K562 (cell line): ENCODE measurements around the gene JPH2. TPM values are rescaled to one million over a fixed set of nuclear protein-coding genes. Genes with fewer than 3 reads are reported as not detected.

Experiments
- ATAC-seq: fragments of 200-7000 bp; cut with Tn5 transposase; 3 replicates; pipeline ENCODE4 v1.9.1; 2020; ENCODE audit warnings: moderate library complexity
- BruUV-seq: library from RNA; stranded (reverse); fragments of 400-500 nt; replicated peaks from 2 replicates; lab custom pipeline; 2021; lab: Mats Ljungman, UMichigan
- CTCF ChIA-PET: fragments of 300-600 bp; formaldehyde crosslinking; extraction: SDS; loops from one replicate; lab custom pipeline; 2021; ENCODE audit warnings: low intra/inter-chr PET ratio; lab: Yijun Ruan, JAX
- POLR2A ChIA-PET: fragments of 300-600, 350-650 bp; sonication (Branson Sonifier 250); formaldehyde crosslinking; extraction: SDS; loops from one replicate; lab custom pipeline; 2021; ENCODE audit warnings: antibody characterized with exemption, inconsistent platforms; lab: Yijun Ruan, JAX
- DNase-seq, 4 experiments: peaks; one replicate each; pipeline versions ENCODE4 v3.0.0 to v3.0.0-alpha.2; 2011 to 2018; ENCODE audit warnings: low spot score in 3 of 4, mixed read lengths in 3 of 4; ENCODE audit errors: extremely low read depth in 1 of 4
- FAIRE-seq: peaks from 2 replicates; lab custom pipeline; 2011; peaks lifted over from hg19 to GRCh38; lab: Jason Lieb, UNC
- H2AFZ ChIP-seq: 2 replicates; pipeline ENCODE4 v1.6.0; 2011; ENCODE audit warnings: low read depth, low read length, control low read depth, inconsistent platforms
- H3K27ac ChIP-seq: fragments of 200-600 bp; 3 replicates; pipeline ENCODE4 v1.8.0; 2011; ENCODE audit warnings: low read depth, mild to moderate bottlenecking, control low read depth, inconsistent platforms, low read length, moderate library complexity, mixed read lengths; ENCODE audit errors: extremely low read depth
- H3K27me3 ChIP-seq, 2 experiments: fragments of 300-600 bp in 1 of 2; 2 replicates in 1 of 2; 3 replicates in 1 of 2; pipeline versions ENCODE4 v1.6.0 to v1.8.0; 2011; ENCODE audit warnings: inconsistent platforms in 2 of 2, low read length in 2 of 2, mild to moderate bottlenecking in 1 of 2, mixed read lengths in 1 of 2, moderate library complexity in 1 of 2; ENCODE audit not compliant: control insufficient read depth in 2 of 2, insufficient read depth in 2 of 2
- H3K36me3 ChIP-seq: fragments of 300-600 bp; 3 replicates; pipeline ENCODE4 v1.8.0; 2011; ENCODE audit warnings: mild to moderate bottlenecking, low read length, inconsistent platforms; ENCODE audit not compliant: control insufficient read depth, insufficient read depth
- H3K4me1 ChIP-seq, 2 experiments: fragments of 200-600 bp in 1 of 2; replicated peaks in 1 of 2; 2 replicates in 1 of 2; 3 replicates in 1 of 2; pipeline versions ENCODE4 v1.5.1 to v1.8.0; 2011; ENCODE audit warnings: inconsistent platforms in 2 of 2, low read length in 2 of 2, mild to moderate bottlenecking in 1 of 2, mixed read lengths in 1 of 2, moderate library complexity in 1 of 2; ENCODE audit not compliant: control insufficient read depth in 2 of 2, insufficient read depth in 2 of 2
- H3K4me2 ChIP-seq: 2 replicates; pipeline ENCODE4 v1.6.1; 2011; ENCODE audit warnings: low read length, control low read depth, inconsistent platforms, mixed read lengths; ENCODE audit not compliant: insufficient read depth
- H3K4me3 ChIP-seq: fragments of 200-600 bp; sonication (generic), shearing (Covaris generic); 2 replicates; pipeline ENCODE4 v1.5.1; 2016; ENCODE audit warnings: control low read depth, inconsistent platforms
- H3K79me2 ChIP-seq: fragments of 200-600 bp; 3 replicates; pipeline ENCODE4 v1.8.0; 2011; ENCODE audit warnings: low read length, inconsistent platforms; ENCODE audit not compliant: control insufficient read depth, insufficient read depth
- H3K9ac ChIP-seq, 2 experiments: 2 replicates each; pipeline versions ENCODE4 v1.6.0 to v1.6.1; 2011; ENCODE audit warnings: low read depth in 2 of 2, low read length in 2 of 2, control low read depth in 1 of 2, inconsistent platforms in 1 of 2, mild to moderate bottlenecking in 1 of 2, mixed read lengths in 1 of 2; ENCODE audit not compliant: insufficient read depth in 1 of 2
- H3K9me1 ChIP-seq: one replicate; pipeline ENCODE4 v1.6.0; 2011; ENCODE audit warnings: inconsistent platforms, mild to moderate bottlenecking, low read length, moderate library complexity; ENCODE audit not compliant: control insufficient read depth, insufficient read depth
- H3K9me3 ChIP-seq: replicated peaks from 2 replicates; pipeline ENCODE4 v1.5.1; 2011; ENCODE audit warnings: low read depth, low read length, inconsistent platforms; ENCODE audit not compliant: control insufficient read depth, insufficient read depth
- H4K20me1 ChIP-seq: replicated peaks from 2 replicates; pipeline ENCODE4 v1.6.1; 2011; ENCODE audit warnings: low read length, inconsistent platforms, mixed read lengths; ENCODE audit not compliant: control insufficient read depth, insufficient read depth
- FOXA3 ChIP-seq, 2 experiments: fragments of 450-650 bp in 1 of 2; sonication (generic) in 1 of 2; formaldehyde crosslinking; IDR thresholded peaks in 1 of 2; conservative IDR thresholded peaks in 1 of 2; 2 replicates each; pipeline versions ENCODE4 v1.4.0 to v1.8.0; 2020 to 2022; ENCODE audit warnings: mild to moderate bottlenecking in 2 of 2, missing genetic modification reagents in 1 of 2
- PHB2 ChIP-seq: fragments of 450-650 bp; IDR thresholded peaks from 2 replicates; pipeline ENCODE4 v1.6.1; 2017; ENCODE audit warnings: low read depth
- ZNF232 ChIP-seq: sonication (generic); formaldehyde crosslinking; IDR thresholded peaks from 2 replicates; pipeline ENCODE4 v1.8.0; 2022; ENCODE audit warnings: mild to moderate bottlenecking, missing genetic modification reagents
- ZNF24 ChIP-seq: fragments of 450-650 bp; IDR thresholded peaks from 2 replicates; pipeline ENCODE4 v1.6.1; 2016
- WGBS: fragments of 100-300 bp; shearing (Covaris generic); methylation state at CpG from one replicate; pipeline ENCODE4 v1.1.6; 2016; ENCODE audit warnings: low coverage, mixed read lengths; ENCODE audit not compliant: insufficient coverage; ENCODE audit errors: missing lambda C conversion rate; 5-methylcytosine and 5-hydroxymethylcytosine counted together
- in situ Hi-C: fragments of 300-500 bp; cut with MboI; formaldehyde crosslinking; loops from 4 replicates; pipeline ENCODE4 v1.15.0; 2018; ENCODE audit warnings: inconsistent platforms, mixed read lengths
- intact Hi-C: fragments of 100-400 bp; cut with micrococcal nuclease; formaldehyde crosslinking; loops from 2 replicates; pipeline ENCODE4 v1.14.2; 2022
- polyA plus RNA-seq, 8 experiments: library from polyadenylated mRNA; depleted of rRNA in 4 of 8; stranded (reverse) in 5 of 8; unstranded in 3 of 8; fragments of >200 nt; fragmentation: Nextera tagmentation in 2 of 8; fragmentation: Illumina TruSeq in 1 of 8; extraction: Ambion mirVana in 2 of 8; extraction: Trizol in 1 of 8; gene quantifications; 2 replicates each; pipeline versions ENCODE4 v1.2.1 to v1.2.3, GENCODE V29; 2011 to 2014; ENCODE audit warnings: inconsistent platforms in 1 of 8, missing spikeins in 1 of 8
- total RNA-seq, 7 experiments: library from RNA; depleted of rRNA in 6 of 7; stranded (reverse); fragments of >200 nt in 6 of 7; fragmentation: Illumina TruSeq in 2 of 7; extraction: Trizol in 2 of 7; gene quantifications; 2 replicates each; pipeline versions ENCODE4 v1.2.1 to v1.2.3, GENCODE V29; 2011 to 2021; ENCODE audit warnings: low replicate concordance in 1 of 7
- TF ChIP-seq, protein P1 (sequence below): sonication (generic); formaldehyde crosslinking; IDR thresholded peaks from 2 replicates; pipeline ENCODE4 v1.5.0; 2020; ENCODE audit warnings: missing genetic modification reagents
- TF ChIP-seq, protein P2 (sequence below): sonication (generic); formaldehyde crosslinking; IDR thresholded peaks from 2 replicates; pipeline ENCODE4 v1.8.0; 2023; ENCODE audit warnings: missing genetic modification reagents, mild to moderate bottlenecking, borderline replicate concordance

The JPH2 gene
- total and polyA plus RNA-seq, 9 of the 15 experiments (the other 6 are each of a cell fraction or from before 2014, with no cell fraction given), result not detected

GRCh38 chr20:44182863-44183262 is 4.1 kb downstream of the JPH2 start:
- intact Hi-C loops, result no loop called here
- DNase-seq, result no peak
- no peak overlapping the region for H3K27ac ChIP-seq
- POLR2A ChIA-PET, result no interaction called here
- no peak overlapping the region for H3K9ac ChIP-seq
- no peak overlapping the region for H3K4me2 ChIP-seq
- H3K36me3 ChIP-seq, result no peaks in the 10 kb centered on the region
- peaks cover 32 to 56% of the 10 kb centered on the region in 2 experiments for H3K27me3 ChIP-seq
- CTCF ChIA-PET, result no interaction called here
- no peak for FAIRE-seq
- BruUV-seq, result no TSS peak
- in situ Hi-C loops, result no loop called here
- no peaks in the 10 kb centered on the region for H3K9me1 ChIP-seq
- no peak overlapping the region for H2AFZ ChIP-seq
- H3K9me3 ChIP-seq, result no peaks in the 10 kb centered on the region
- WGBS, result 2% methylated on average over 3 of the region's 3 CpGs
- H3K4me1 ChIP-seq, result peaks cover 0 to 4% of the 10 kb centered on the region in 2 experiments; a peak in 1 of 5 replicates
- no peaks in the 10 kb centered on the region; the same call in 1 of the 2 replicates for H4K20me1 ChIP-seq
- no peak overlapping the region for H3K4me3 ChIP-seq
- TF ChIP-seq, protein P1, sequence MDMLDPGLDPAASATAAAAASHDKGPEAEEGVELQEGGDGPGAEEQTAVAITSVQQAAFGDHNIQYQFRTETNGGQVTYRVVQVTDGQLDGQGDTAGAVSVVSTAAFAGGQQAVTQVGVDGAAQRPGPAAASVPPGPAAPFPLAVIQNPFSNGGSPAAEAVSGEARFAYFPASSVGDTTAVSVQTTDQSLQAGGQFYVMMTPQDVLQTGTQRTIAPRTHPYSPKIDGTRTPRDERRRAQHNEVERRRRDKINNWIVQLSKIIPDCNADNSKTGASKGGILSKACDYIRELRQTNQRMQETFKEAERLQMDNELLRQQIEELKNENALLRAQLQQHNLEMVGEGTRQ (CRISPR knock-in tag), result no peak
- peak; percentile 27; the same call in 1 of the 2 replicates for TF ChIP-seq ZNF24
- no peak for ATAC-seq
- no peaks in the 10 kb centered on the region for H3K79me2 ChIP-seq

DNA sequence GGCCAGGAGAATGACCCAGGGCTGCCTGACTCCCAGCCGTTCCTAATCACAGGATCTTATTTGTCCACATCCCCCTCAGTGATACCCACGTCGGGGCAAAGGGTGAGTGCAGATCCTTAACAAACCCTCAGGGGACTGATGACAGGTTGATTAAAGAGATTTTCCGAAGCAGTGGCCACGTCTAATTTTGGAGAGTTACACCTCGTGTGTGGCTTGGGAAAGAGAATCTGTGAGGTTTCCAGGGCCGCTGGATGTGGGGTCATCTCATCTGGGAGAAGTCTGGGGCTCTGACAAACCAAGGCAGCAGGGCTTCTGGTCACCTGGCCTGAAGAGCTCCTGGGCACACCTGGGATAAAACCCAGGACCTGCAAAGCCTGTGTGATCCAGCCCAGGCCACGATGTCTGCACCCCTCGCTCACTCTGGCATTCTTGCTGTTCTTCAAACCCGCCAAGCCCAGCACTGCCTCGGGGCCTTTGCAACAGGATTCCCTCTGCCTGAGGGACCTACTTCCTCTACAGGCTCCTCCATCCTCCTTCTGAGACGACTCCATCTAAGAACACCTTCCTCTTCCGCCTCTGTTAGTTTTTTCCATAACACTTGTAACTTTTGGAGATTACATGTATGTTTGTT is 4.7 kb downstream of the JPH2 start:
- Histone ChIP-seq H4K20me1 (no peaks in the 10 kb centered on the region; the same call in 1 of the 2 replicates), H3K27me3 (peaks cover 37 to 52% of the 10 kb centered on the region in 2 experiments), H2AFZ (no peak overlapping the region), H3K4me1 (peaks cover 0 to 4% of the 10 kb centered on the region in 2 experiments; a peak in 1 of 5 replicates), H3K9me3 (no peaks in the 10 kb centered on the region), H3K27ac (no peak overlapping the region), H3K4me2 (no peak overlapping the region), H3K4me3 (no peak overlapping the region), H3K9me1 (no peaks in the 10 kb centered on the region), H3K36me3 (no peaks in the 10 kb centered on the region), H3K9ac (no peak overlapping the region), H3K79me2 (no peaks in the 10 kb centered on the region)
- intact Hi-C loops (no loop called here), in situ Hi-C loops (no loop called here)
- WGBS, result 0% methylated on average over 13 of the region's 13 CpGs
- no peak for FAIRE-seq
- no peak for DNase-seq
- TF ChIP-seq, protein P2, sequence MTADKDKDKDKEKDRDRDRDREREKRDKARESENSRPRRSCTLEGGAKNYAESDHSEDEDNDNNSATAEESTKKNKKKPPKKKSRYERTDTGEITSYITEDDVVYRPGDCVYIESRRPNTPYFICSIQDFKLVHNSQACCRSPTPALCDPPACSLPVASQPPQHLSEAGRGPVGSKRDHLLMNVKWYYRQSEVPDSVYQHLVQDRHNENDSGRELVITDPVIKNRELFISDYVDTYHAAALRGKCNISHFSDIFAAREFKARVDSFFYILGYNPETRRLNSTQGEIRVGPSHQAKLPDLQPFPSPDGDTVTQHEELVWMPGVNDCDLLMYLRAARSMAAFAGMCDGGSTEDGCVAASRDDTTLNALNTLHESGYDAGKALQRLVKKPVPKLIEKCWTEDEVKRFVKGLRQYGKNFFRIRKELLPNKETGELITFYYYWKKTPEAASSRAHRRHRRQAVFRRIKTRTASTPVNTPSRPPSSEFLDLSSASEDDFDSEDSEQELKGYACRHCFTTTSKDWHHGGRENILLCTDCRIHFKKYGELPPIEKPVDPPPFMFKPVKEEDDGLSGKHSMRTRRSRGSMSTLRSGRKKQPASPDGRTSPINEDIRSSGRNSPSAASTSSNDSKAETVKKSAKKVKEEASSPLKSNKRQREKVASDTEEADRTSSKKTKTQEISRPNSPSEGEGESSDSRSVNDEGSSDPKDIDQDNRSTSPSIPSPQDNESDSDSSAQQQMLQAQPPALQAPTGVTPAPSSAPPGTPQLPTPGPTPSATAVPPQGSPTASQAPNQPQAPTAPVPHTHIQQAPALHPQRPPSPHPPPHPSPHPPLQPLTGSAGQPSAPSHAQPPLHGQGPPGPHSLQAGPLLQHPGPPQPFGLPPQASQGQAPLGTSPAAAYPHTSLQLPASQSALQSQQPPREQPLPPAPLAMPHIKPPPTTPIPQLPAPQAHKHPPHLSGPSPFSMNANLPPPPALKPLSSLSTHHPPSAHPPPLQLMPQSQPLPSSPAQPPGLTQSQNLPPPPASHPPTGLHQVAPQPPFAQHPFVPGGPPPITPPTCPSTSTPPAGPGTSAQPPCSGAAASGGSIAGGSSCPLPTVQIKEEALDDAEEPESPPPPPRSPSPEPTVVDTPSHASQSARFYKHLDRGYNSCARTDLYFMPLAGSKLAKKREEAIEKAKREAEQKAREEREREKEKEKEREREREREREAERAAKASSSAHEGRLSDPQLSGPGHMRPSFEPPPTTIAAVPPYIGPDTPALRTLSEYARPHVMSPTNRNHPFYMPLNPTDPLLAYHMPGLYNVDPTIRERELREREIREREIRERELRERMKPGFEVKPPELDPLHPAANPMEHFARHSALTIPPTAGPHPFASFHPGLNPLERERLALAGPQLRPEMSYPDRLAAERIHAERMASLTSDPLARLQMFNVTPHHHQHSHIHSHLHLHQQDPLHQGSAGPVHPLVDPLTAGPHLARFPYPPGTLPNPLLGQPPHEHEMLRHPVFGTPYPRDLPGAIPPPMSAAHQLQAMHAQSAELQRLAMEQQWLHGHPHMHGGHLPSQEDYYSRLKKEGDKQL (CRISPR knock-in tag), result no peak
- TF ChIP-seq ZNF232, result no peak
- no peak for TF ChIP-seq PHB2
- TF ChIP-seq FOXA3 (CRISPR knock-in tag; conservative IDR thresholded peaks at IDR 0.05 in 1 of 2, IDR thresholded peaks at IDR 0.05 in 1 of 2), result no peak
- ChIA-PET POLR2A (interaction anchor here (0.7 kb wide), 1 partner anchor 777 kb away, joined by 5 read pairs; no protein-coding TSS in a partner anchor), CTCF (no interaction called here)
- no peak for ATAC-seq
- no TSS peak for BruUV-seq
